M059J (cell line): Measurements from ENCODE around the gene JOSD2. TPM values are rescaled to one million over a fixed set of nuclear protein-coding genes. Genes with fewer than 3 reads are reported as not detected.

Experiments
- DNase-seq: peaks from one replicate; pipeline ENCODE4 v3.0.0-alpha.2; 2012; ENCODE audit warnings: low read depth
- total RNA-seq: library from RNA; depleted of rRNA; stranded (reverse); fragments of >200 nt; shearing (Covaris generic); gene quantifications from 2 replicates; pipeline ENCODE4 v1.2.3, GENCODE V29; 2014

The JOSD2 gene
- total RNA-seq, 1 experiment from 2014 or later = 33.7 TPM

DNA sequence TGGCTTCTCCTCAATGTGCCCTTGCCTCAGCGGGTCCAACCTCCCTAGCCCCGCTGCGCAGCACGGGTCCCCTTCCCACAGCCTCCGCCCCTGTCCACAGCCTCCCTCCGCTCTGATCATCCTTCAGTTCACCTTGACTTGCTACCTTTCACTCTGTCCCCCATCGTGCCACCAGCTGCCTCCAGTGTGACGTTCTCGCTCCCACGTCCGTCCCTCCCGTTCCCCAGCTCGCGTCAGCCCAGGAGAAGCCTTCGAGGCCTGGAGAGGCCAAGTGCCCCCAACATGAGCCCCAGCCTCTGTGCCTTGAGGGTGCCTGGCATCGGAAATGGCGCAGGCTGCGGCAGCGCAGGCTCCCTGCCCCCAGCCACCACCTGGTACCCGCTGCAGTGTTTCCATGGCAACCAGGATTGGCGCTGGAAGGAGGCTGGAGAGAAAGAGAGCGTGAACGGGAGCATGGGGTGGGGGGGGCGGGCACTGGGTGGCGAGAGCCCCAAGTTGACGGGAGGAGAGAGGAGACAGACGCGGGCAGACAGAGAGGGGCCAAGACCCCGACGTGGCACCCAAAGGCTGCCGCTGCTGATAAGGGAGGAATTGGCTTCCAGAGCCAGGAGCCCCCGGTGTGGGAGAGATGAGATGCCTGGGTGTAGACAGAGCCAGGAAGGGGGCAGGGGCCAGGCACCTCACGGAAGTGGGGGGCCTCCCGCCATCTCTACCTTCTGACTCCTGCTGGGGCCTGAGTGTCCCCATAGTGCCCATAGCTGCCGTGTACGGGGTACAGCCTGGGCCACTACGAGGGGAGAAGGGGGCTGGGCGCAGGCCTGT, 3.6 kb upstream of the JOSD2 start:
- no peak for DNase-seq

DNA sequence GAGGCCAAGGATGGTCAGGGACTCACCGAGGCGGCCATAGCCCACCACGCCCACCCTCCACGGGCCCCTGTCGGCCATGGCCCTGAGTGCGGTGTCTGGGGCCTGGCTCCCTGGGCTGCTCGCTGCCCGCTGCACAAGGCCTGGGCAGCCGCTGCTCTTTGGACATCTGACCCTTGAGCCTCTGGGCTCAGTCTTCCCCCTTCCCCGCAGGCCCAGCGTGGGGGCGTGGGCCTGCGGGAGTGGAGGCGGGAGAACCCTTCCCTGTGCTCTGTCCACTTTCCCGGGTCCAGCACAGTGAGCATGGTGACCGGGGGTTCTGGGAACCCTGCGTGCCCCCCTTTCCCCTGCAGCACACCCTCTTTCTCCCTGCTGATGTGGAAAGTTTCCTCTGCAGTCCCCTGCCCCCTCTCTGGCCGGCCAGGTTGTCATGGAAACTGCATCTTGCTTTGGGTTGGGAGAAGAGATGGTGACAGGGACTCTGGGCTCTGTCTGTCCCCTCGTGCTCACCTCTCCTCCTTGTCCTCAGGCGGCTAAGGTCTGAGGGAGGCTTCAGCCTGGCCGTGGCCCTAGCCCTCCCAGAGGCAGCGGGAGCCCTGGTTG, 2.9 kb upstream of the JOSD2 start, which contains the start of gene ASPDH:
TSS of gene ASPDH (minus strand) at position 168 of the 600 bp plus-strand sequence. CDS start at position 78, 90 bp downstream.
- DNase-seq = peak; percentile 16

DNA sequence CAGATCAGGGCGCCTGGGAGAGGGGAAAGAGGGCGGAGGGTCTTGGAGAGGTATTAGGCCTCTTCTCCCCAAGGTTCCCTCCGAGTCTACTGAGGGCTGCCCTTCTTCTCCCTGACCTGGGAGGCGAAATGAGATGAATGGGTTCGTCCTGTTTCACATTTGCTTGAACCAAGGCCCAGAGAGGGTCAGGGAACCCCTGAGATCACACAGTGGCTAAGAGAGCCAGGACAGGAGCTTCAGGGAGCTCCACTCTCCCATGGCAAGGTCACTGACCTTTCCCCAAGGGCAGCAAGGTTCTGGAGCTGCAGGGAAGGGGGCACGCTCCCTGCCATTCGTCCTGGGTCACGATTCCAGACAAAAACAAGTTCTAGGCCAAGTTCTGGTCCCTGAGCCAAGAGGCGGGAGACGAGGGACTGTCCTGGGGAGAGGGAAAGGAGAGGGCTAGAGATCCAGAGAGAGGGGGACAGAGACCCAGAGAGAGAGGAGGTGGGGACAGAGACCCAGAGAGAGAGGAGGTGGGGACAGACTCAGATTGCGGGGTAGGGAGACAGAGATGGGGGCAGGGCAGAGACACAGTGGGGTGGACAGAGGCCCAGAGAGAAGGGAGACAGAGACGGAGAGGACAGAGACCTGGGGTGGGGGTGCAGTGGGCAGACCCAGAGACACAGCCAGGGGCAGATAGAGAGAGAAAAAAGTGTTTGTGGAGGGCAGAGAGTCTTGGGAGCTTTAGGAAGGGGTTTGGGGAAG, 2.2 kb upstream of the JOSD2 start:
- no peak for DNase-seq

DNA sequence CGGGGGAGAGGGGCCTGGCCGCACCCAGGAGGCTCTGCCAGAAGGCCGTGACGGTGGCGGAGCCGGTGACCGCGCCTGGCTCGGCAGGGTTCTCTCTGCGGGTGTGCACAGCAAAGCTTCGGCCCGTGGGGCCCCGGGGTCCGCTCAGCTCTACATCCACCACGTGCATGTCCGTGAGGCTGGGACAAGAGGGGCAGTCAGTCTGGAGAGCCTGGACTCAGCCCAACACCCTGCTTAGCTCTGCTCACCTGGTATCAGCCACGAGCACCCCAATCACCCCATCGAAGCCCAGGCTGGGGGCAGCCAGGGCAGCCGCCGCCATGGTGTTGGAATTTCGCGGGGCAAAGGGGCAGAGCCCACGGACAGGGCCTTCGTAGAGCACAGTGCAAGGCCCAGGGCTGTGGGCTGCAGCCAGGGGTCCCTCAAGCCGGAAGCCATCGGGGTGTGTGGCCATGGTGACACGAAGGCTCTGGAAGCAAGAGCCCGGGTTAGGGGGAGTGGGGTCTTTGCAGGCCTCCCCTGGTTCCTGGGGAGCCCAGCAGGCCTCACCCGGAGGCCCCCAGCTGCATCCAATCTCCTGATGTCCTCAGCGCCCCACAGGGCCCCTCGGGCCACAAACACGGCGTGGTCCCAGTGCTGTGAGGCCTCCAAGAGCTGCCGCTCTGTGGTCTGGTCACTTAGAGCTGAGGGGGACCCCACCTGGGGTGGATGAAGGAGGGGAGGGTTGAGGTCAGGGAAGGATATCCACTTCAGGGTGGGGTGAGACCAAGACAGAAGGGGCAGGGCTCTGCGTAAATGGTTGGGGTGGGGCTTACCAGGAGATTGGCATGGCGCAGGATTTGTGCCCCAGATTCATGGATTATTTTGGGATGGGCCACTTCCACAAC, 1.4 kb upstream of the JOSD2 start:
- no peak for DNase-seq

DNA sequence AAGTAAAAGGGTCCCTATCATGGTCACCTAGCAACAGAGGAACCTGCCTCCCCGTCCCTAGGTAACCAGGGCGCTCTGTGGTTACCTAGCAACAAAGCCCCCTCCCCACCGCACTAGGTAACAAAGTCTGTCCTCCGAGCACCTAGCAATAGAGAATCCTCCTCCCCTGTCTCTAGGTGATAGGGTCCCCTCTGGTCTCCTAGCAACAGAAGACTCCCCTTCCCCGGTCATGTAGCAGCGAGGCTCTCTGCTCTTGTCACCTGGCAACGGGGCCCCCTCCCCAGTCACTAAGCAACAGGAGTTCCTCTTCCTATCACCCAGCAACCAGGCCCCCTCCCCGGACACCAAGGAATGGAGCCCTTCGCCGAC, 307 bp downstream of the JOSD2 start:
- DNase-seq = no peak

DNA sequence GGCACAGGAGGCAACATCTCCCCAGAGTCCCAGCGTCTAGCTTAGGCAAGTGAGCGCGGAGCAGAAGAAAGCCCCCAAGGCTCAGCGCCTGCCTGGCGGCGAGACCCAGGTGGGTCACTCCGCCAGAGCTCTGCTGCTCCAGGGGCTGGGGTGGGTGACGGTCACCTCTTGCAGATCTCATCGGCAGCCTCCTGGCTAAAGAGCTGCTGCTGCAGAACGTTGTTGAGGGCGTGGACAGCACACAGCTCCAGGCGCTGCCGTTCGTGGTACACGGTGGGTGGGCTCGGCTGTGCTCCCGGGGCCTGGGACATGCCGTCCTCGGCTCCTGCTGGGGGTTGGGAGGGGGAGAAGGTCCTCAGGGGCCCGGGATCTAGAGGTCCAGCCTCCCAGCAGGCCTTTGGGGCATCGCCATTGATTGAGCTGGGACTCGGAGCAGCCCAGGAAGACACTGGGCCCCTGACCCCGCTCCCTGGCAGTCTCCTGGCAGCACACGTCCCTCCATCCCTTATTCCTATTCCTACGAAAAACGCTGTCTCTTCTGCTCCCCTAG, 795 bp downstream of the JOSD2 start:
- no peak for DNase-seq

DNA sequence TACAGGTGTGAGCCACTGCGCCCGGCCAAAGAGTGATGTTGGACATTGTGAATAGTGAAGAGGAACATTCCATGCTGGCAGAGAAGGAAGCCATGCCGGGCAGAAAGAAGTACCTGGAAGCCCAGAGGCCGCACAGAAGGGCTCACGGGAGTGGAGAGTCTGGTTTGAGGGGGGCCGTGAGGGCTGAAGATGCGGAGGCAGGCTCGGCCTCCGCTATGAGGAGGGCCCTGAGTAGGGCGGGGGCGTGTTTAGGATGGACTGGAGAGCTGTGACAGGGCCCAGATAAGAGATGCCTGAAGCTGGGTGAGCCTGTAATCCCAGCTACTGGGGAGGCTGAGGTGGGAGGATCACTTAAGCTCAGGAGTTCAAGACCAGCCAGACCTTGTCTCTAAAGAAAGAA, 1.6 kb downstream of the JOSD2 start:
- DNase-seq = no peak

DNA sequence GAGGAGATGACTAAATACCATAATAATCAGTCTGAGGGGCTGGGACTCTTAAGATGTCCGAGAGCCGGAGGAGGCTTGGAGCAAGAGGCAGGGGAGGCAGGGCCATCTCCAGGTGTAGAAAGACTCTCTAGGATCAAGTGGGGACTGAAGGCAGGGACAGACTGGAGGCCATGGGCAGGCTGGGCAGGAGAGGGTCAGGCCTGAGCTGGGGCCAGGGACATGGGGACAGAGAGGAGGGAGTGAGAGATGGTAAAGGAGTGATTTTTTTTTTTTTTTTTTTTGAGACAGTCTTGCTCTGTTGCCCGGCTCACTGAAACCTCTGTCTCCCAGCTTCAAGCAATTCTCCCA, 2.2 kb downstream of the JOSD2 start:
- DNase-seq = no peak

DNA sequence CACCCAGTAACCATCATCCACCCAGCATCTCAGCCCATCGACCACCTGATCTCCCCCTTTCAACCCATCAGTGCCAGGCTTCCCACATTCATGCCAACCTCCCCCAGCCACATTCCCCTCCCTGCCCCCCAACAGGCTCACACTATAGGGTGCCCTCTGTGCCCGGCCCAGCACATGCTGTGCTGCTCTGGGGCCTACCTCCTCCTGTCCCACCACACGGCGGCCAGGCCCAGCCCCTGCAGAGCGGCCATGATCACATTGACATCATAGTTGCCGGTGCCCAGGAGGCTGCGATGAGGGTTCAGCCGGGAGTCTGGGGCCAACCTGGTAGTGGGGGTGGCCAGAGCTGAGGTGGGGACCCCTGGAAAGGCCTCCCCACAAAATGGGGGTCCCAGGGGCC, 3.6 kb downstream of the JOSD2 start:
- no peak for DNase-seq

DNA sequence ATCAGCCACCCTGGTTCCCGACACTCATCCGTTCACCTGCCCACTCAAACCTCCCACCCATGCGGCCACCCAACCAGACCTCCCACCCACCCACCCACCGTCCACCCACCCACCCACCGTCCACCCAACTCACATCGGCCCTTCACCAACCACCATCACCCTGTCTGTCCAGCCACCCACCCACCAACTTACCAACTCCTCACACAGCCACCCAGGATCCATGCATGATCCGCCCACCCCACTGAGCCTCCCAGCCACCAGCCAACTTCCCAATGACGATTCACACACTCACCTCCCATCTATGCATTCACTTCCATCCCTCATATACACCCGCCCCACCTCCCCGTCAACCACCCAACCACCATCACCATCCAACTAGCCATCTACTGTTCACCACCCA, 4.3 kb downstream of the JOSD2 start:
- no peak for DNase-seq

DNA sequence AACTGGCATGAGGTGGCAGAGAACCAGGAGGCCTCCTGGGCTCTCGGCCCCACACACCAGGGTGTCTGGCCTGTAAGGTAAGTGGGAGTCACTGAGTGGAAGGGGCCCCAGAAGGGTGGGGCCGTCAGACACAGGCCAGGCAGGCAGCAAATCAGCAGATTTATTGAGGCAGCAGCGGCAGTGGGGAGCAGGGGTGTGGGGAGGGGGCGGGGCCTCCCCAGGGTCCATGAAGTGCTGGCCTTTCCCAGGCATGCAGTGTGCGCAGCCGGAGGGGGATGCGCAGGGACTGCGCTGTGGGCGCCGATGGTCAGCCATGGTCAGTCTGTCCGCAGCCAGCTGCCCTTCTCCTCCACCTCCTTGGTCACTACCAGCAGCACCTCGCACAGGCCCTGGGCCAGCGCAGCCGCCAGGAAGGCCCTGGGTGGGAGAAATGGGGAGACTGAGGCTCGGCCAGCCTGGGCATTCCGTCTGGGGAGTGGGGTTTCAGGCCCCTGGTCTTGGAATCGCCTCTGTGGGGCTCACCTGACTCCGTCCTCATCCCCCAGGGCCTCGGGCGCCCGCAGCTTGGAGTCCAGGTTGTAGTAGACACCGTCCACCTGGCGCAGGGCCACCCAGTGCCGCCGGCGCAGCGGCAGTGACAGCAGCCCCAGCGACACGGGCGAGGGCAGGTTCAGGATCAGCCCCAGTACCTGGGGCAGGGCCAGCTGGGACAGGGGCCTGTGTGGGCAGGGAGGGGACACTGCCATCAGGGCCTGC, 5.0 kb downstream of the JOSD2 start:
- no peak for DNase-seq

DNA sequence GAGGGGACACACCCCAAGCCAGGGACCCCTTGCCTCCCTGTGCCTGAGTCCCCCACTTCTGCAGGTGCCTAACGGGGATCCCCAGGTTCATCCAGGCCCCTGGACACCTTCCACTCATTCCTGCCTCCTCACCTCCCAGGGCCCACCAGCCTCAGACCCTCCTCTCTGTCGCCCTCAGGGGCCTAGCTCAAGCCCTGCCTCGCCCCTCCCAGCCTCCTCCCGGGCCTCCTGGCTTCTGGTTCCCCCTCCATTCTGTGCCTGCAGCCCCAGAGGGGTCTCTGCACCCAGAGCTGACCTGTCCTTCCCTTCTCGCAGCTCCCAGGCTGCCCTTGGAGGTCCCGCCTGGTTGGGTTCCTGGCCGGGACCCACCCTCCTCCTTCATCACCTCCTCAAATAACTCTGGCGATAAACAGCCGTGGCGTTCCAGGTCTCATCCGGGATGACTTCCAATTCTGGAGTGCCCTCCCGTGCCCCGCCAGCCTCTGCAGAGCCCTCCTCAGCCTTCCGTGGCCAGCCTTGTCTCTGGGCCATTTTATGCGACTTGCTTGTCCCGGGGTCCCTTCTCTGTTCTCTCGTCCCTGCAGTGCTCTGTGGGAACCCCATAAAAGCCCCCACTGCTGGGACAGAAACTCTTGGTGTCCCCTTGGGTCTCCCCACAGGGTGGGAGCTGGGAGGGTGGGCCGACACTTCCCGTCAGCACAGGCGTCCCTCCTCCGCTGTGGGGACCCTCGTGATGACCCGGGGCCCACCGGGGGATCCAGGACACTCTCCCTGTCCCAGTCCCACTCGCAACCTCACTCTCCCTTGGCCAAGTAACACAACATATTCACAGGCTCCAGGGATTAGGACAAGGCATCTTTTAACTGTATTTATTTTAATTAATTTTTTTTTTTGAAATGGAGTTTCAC, 9.2 kb downstream of the JOSD2 start:
- DNase-seq = no peak

DNA sequence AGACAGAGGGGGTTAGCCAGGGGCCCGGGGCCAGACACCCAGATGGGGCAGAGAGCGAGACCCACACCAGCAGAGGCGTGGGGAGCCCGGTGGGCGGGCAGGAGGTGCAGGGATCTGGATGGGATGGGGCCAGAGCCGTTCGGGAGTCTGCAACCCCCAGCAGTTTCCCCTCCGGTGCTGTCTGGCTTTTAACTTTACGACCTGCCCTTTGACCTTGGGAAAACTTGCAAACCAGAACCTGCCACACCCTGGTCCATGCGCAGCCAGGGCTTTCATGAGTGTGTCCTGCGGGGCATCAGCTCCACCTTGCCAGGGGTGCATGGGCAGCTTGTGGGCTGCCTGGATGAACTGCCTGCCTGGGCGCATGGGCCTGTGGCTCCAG, 9.8 kb downstream of the JOSD2 start:
- no peak for DNase-seq

DNA sequence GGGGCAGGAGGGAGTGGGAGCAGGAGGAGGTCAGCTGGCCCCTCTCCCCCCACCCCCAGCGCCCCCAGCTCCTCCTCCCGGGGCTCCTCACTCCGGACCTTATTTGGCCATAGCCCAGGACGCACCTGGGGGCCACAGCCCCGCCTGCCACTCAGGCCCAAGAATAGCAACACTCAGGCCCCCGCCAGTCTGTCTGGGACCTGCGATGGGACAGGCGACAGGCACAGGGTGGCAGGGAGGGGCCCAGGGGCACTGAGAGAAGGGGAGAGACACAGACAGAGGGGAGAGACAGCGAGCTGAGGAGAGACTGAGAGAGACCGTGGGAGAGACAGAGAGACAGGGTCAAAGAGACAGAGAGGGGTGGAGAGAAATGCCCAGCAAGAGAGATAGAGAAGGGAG, 10.2 kb downstream of the JOSD2 start:
- no peak for DNase-seq

DNA sequence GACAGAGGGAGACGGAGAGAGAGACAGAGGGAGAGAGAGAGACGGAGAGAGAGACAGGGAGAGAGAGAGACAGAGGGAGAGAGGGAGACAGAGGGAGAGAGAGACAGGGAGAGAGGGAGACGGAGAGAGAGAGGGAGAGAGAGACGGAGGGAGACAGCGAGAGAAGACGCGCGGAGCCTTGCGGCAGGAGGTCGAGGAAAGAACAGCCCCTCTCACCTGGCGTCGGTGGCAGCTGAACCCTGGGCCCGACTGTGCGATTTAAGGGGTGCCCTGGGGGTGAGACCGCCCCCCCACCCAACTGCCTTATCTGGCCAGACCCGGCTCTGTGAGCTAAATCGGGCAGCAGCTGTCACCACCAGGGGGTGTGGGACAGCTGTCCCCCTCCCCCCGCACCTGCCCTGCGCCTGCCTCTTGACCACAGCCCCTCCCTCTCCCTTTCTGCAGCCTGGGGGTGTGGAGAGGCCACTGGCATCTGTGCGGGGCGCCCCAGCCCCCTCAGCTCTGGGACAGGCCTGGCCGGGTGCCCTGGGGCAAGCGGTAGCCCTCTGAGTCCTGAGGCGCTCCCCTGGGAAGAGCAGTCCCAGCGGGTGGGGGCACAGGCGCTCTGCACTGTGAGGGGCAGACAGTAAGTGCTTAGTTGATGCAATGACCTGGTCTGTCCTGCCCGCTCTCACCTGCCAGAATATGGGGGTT, 10.8 kb downstream of the JOSD2 start:
- DNase-seq = no peak

DNA sequence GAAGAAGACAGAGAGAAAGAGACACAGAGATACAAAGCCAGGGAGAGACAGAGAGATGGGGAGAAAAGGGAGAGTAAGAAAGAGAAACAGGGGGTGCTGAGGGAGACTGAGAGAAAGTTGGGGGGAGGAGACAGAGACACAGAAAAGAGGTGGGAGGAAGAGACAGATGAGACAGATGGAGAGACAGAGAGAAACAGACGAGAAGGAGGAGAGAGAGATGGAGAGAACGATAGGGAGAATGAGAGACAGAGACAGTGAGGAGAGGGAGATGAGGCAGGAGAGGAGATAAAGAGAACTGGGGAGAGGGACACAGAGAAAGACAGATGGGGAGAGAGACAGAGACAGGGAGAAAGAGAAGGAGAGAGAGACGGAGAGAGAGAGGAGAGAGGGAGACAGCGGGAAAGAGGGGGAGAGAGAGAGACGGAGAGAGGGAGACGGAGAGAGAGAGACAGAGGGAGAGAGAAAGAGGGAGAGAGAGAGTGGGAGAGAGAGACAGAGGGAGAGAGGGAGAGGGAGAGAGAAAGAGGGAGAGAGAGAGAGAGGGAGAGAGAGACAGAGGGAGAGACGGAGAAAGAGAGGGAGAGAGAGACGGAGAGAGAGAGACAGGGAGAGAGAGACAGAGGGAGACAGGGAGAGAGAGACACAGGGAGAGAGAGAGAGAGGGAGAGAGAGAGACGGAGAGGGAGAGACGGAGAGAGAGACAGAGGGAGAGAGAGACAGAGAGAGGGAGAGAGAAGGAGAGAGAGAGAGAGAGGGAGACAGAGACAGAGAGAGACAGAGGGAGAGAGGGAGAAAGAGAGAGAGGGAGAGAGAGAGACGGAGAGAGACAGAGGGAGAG, 12.6 kb downstream of the JOSD2 start:
- no peak for DNase-seq

DNA sequence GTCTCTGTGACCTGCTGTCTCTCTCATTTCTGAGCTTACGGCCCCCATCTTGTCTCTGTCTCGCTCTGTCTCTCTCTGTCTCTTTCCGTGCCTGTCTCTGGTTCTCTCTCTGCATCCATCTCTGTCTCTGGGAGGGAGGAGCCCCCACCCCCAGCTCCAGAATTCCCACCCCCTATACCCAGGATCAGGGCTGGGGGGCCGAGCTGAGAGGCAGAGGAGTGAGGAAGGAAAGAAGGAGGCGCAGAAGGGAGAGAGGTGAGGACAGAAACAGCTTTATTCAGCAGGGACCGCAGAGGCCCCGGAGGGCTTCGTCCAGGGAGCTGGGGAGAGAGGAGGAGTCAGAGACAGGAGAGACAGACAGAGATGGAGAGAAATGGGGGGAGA, 14.0 kb downstream of the JOSD2 start:
- DNase-seq = no peak
